ENCODE data around the gene HSD3B1. TPM values are rescaled to one million over a fixed set of nuclear protein-coding genes. Genes with fewer than 3 reads are reported as not detected.
A peak's percentile ranks its signal among the peaks of the same experiment; 100 is the strongest.
"Not testable (repeated sequence)": the region's sequence is repeated elsewhere in the genome, so short reads cannot be mapped to it uniquely, and the experiment has no call there.

Gene HSD3B1
- total and polyA plus RNA-seq, 9 donors, result 0.06 to 69.2 TPM; not detected in 7

DNA sequence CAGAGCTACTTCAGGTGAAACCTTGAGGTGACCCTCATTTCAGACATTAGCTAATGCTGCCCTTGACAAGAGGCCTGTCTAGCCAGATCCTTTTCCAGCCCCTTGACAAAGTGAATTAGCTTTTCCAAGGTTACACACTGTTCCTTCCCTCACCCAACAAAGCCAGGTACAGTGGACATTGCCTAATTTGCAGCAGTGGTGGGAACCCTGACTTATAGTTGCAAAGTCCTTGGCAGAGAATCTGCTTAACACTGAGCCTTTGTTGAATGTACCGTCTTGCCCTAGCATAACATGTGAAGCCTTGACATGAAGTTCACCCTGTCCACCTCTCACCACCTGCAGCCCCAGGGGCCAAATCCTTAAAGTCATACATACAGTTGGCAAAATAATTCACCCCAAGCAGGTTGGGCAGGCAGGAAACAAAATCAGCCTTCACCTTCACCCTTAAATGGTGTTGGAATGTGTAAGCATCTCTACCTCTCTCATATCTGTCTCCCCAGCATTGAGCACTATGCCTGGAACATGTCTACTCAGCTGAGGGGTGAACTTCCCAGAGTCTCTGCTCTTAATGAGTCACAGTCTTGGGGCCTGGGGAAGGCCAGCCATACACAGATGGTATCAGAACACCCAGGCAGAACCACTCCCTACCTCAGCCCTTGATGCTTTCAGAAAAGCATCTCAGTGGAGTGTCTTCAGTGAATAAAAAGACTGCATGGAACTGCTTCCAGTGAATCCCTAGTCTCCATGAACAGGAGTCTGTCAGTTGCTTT is 46.5 kb downstream of the HSD3B1 start:
- peak overlapping the region in 1 of 2 donors; percentile 19 for H3K27ac ChIP-seq

DNA sequence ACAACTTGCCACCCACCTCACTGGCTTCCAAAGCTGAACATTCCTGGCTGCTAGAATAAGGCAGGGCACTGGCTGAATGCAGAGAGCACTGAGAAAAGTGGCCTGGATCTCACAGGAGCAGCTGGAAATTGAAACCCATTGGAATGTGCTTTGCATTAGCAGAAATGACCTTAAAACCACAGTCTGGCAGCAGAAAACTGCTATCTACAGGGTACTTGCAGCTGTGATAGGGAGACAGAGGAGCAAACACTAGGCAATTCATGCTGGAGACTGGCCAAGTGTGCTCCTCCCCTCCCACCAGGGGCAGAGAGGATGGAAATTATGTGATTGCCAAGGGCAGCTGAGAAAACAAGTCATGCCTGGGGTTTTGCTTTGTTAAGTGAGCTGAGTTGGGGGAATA is 47.2 kb downstream of the HSD3B1 start:
- H3K9me3 ChIP-seq, result no peaks in the 10 kb centered on the region
- no peaks in the 10 kb centered on the region for H3K36me3 ChIP-seq
- H3K4me1 ChIP-seq (ENCODE audit: insufficient read depth), result peaks cover 23% of the 10 kb centered on the region
- no peak overlapping the region for H3K4me3 ChIP-seq
- intact Hi-C loops (cut with DNase I), result no loop called here
- no peaks in the 10 kb centered on the region for H3K27me3 ChIP-seq
- peak overlapping the region in 1 of 2 donors; percentile 19 for H3K27ac ChIP-seq
- TF ChIP-seq, protein P1, sequence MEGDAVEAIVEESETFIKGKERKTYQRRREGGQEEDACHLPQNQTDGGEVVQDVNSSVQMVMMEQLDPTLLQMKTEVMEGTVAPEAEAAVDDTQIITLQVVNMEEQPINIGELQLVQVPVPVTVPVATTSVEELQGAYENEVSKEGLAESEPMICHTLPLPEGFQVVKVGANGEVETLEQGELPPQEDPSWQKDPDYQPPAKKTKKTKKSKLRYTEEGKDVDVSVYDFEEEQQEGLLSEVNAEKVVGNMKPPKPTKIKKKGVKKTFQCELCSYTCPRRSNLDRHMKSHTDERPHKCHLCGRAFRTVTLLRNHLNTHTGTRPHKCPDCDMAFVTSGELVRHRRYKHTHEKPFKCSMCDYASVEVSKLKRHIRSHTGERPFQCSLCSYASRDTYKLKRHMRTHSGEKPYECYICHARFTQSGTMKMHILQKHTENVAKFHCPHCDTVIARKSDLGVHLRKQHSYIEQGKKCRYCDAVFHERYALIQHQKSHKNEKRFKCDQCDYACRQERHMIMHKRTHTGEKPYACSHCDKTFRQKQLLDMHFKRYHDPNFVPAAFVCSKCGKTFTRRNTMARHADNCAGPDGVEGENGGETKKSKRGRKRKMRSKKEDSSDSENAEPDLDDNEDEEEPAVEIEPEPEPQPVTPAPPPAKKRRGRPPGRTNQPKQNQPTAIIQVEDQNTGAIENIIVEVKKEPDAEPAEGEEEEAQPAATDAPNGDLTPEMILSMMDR (IDR thresholded peaks at IDR 0.05), result no peak
- TF ChIP-seq EP300 (IDR thresholded peaks at IDR 0.05) (no peak), POLR2A (IDR thresholded peaks at IDR 0.05) (no peak)
- DNase-seq, result peak; percentile 38 to 75 (median 55)

More for the DNA sequence above, 46.5 kb downstream of the HSD3B1 start:
- H3K27me3 ChIP-seq; H3K36me3 ChIP-seq; intact Hi-C loops (cut with DNase I); H3K4me3 ChIP-seq; DNase-seq; H3K9me3 ChIP-seq: not testable (repeated sequence)
- peaks cover 20% of the 10 kb centered on the region for H3K4me1 ChIP-seq (ENCODE audit: insufficient read depth)
- 13 to 39% (median 28%) methylated on average over 1 of the region's 1 CpG for WGBS, 3 donors

GRCh38 chr1:119556423-119556822 is 49.4 kb downstream of the HSD3B1 start:
- no peak overlapping the region for H3K27ac ChIP-seq
- TF ChIP-seq POLR2A (IDR thresholded peaks at IDR 0.05) (no peak), EP300 (IDR thresholded peaks at IDR 0.05) (no peak)
- TF ChIP-seq, protein P1 (IDR thresholded peaks at IDR 0.05), result no peak
- no peak overlapping the region for H3K4me3 ChIP-seq
- H3K27me3 ChIP-seq, result no peaks in the 10 kb centered on the region
- intact Hi-C loops (cut with DNase I), result no loop called here
- H3K9me3 ChIP-seq, result no peaks in the 10 kb centered on the region
- no peaks in the 10 kb centered on the region for H3K36me3 ChIP-seq
- peaks cover 24% of the 10 kb centered on the region for H3K4me1 ChIP-seq (ENCODE audit: insufficient read depth)
- DNase-seq, result no peak
- WGBS, 3 donors, result 72 to 79% (median 76%) methylated on average over 3 of the region's 3 CpGs

GRCh38 chr1:119560402-119560801 is 53.4 kb downstream of the HSD3B1 start:
- H3K27me3 ChIP-seq; H3K36me3 ChIP-seq; H3K27ac ChIP-seq; DNase-seq; intact Hi-C loops (cut with DNase I); H3K4me3 ChIP-seq; H3K9me3 ChIP-seq: not testable (repeated sequence)
- 95 to 99% (median 97%) methylated on average over 3 of the region's 3 CpGs for WGBS, 3 donors
- H3K4me1 ChIP-seq (ENCODE audit: insufficient read depth), result peaks cover 10% of the 10 kb centered on the region

- Histone ChIP-seq H3K36me3 (no peaks in the 10 kb centered on the region), H3K4me3 (no peak overlapping the region), H3K9me3 (no peaks in the 10 kb centered on the region), H3K27me3 (no peaks in the 10 kb centered on the region), H3K4me1 (ENCODE audit: insufficient read depth) (peaks cover 5% of the 10 kb centered on the region), H3K27ac (no peak overlapping the region)
- intact Hi-C loops (cut with DNase I), result no loop called here
- TF ChIP-seq, protein P1 (IDR thresholded peaks at IDR 0.05), result no peak
- TF ChIP-seq EP300 (IDR thresholded peaks at IDR 0.05) (no peak), POLR2A (IDR thresholded peaks at IDR 0.05) (no peak)
- WGBS, 3 donors, result 88 to 90% (median 90%) methylated on average over 3 of the region's 3 CpGs
- DNase-seq, result no peak
These were observed 57.5 kb downstream of the HSD3B1 start for GRCh38 chr1:119564548-119564947.

Other genes with a start within 250 kb of the HSD3B1 start
- under 1 TPM in 3 of 7 donors, not detected in 4; 0.12 to 0.50 (median 0.23) TPM for gene HAO2, start 138.4 kb upstream of the HSD3B1 start, total RNA-seq
- not detected for gene HAO2, start 138.4 kb upstream of the HSD3B1 start, polyA plus RNA-seq
- 10 to 100 TPM in 1 of 7 donors, 1 to 10 TPM in 1, under 1 TPM in 3, not detected in 2; 0.23 to 35.0 (median 0.47) TPM for gene HSD3B2, start 92.1 kb upstream of the HSD3B1 start, total RNA-seq
- gene HSD3B2, start 92.1 kb upstream of the HSD3B1 start, polyA plus RNA-seq, result 1,000 to 10,000 TPM in 1 of 2 donors, 1 to 10 TPM in 1; 1.4 to 1,514 TPM
- gene ZNF697, start 141.1 kb downstream of the HSD3B1 start, total RNA-seq, result 1 to 10 TPM; 3.0 to 9.1 (median 6.7) TPM
- 1 to 10 TPM; 3.6 to 6.2 TPM for gene ZNF697, start 141.1 kb downstream of the HSD3B1 start, polyA plus RNA-seq
- gene PHGDH, start 204.7 kb downstream of the HSD3B1 start, total RNA-seq, result 100 to 1,000 TPM in 3 of 7 donors, 10 to 100 TPM in 4; 34.1 to 488 (median 61.6) TPM
- gene PHGDH, start 204.7 kb downstream of the HSD3B1 start, polyA plus RNA-seq, result 10 to 100 TPM; 62.8 to 68.2 TPM